T-helper 2 cell treated with Interferon-gamma antibody and Interleukin-4, amounts not matched to agents 5 μg/mL and 100 μg/mL, for 36 hours (primary cell): ENCODE results near the gene RIN1.
A peak's percentile ranks its signal among the peaks of the same experiment; 100 is the strongest.
"Not testable (repeated sequence)": the region's sequence is repeated elsewhere in the genome, so short reads cannot be mapped to it uniquely, and the experiment has no call there.

Experiments used
- DNase-seq: peaks from one replicate; pipeline ENCODE4 v3.0.0; 2021; ENCODE audit warnings: low spot score
- H3K27ac Mint-ChIP-seq: one replicate; pipeline ENCODE4 v1.8.0; 2021; ENCODE audit warnings: mild to moderate bottlenecking, mixed read lengths
- H3K27me3 Mint-ChIP-seq: one replicate; pipeline ENCODE4 v1.8.0; 2021; ENCODE audit warnings: low read depth, mixed read lengths
- H3K36me3 Mint-ChIP-seq: one replicate; pipeline ENCODE4 v1.8.0; 2021; ENCODE audit warnings: low read depth, mixed read lengths
- H3K4me1 Mint-ChIP-seq: one replicate; pipeline ENCODE4 v1.8.0; 2021; ENCODE audit warnings: low read depth, mixed read lengths
- H3K4me3 Mint-ChIP-seq: one replicate; pipeline ENCODE4 v1.8.0; 2022; ENCODE audit warnings: mild to moderate bottlenecking, moderate library complexity, mixed read lengths
- H3K9me3 Mint-ChIP-seq: one replicate; pipeline ENCODE4 v1.8.0; 2021; ENCODE audit warnings: mixed read lengths

RIN1 gene

GRCh38 chr11:66313321-66314185 lies 22.7 kb downstream of the RIN1 start:
- H3K9me3 Mint-ChIP-seq: no peaks in the 10 kb centered on the region
- peak overlapping the region; percentile 98 for H3K27ac Mint-ChIP-seq
- H3K36me3 Mint-ChIP-seq: no peaks in the 10 kb centered on the region
- peaks cover 17% of the 10 kb centered on the region for H3K4me1 Mint-ChIP-seq
- H3K27me3 Mint-ChIP-seq: peaks cover 4% of the 10 kb centered on the region
- DNase-seq: no peak
- peak overlapping the region; percentile 86 for H3K4me3 Mint-ChIP-seq

- Mint-ChIP-seq H3K36me3 (no peaks in the 10 kb centered on the region), H3K4me1 (peaks cover 10% of the 10 kb centered on the region), H3K4me3 (peak overlapping the region; percentile 86), H3K27me3 (peaks cover 4% of the 10 kb centered on the region), H3K27ac (peak overlapping the region; percentile 98), H3K9me3 (no peaks in the 10 kb centered on the region)
- peak; percentile 92 for DNase-seq
These were observed 23.5 kb downstream of the RIN1 start for GRCh38 chr11:66312549-66313320.

GRCh38 chr11:66311965-66312548 lies 24.2 kb downstream of the RIN1 start:
- Mint-ChIP-seq H3K27me3 (peaks cover 4% of the 10 kb centered on the region), H3K4me3 (peak overlapping the region; percentile 86), H3K36me3 (no peaks in the 10 kb centered on the region), H3K4me1 (peaks cover 6% of the 10 kb centered on the region), H3K9me3 (no peaks in the 10 kb centered on the region), H3K27ac (peak overlapping the region; percentile 98)
- peak; percentile 93 for DNase-seq

GRCh38 chr11:66311470-66311964 lies 24.7 kb downstream of the RIN1 start:
- Mint-ChIP-seq H3K27me3 (peaks cover 4% of the 10 kb centered on the region), H3K36me3 (no peaks in the 10 kb centered on the region), H3K4me1 (peaks cover 6% of the 10 kb centered on the region), H3K9me3 (no peaks in the 10 kb centered on the region), H3K27ac (peak overlapping the region; percentile 98), H3K4me3 (peak overlapping the region; percentile 86)
- DNase-seq: no peak

- H3K9me3 Mint-ChIP-seq, DNase-seq, H3K27ac Mint-ChIP-seq, H3K36me3 Mint-ChIP-seq, H3K27me3 Mint-ChIP-seq, H3K4me1 Mint-ChIP-seq, H3K4me3 Mint-ChIP-seq: not testable (repeated sequence)
These were observed 25.3 kb downstream of the RIN1 start for GRCh38 chr11:66310803-66311440.

- Mint-ChIP-seq H3K4me3 (no peak overlapping the region), H3K4me1 (peaks cover 6% of the 10 kb centered on the region), H3K36me3 (no peaks in the 10 kb centered on the region), H3K27ac (no peak overlapping the region), H3K27me3 (peaks cover 3% of the 10 kb centered on the region), H3K9me3 (no peaks in the 10 kb centered on the region)
- DNase-seq: no peak
These were observed 25.9 kb downstream of the RIN1 start for GRCh38 chr11:66310324-66310723.

GRCh38 chr11:66309475-66309874 lies 26.8 kb downstream of the RIN1 start:
- Mint-ChIP-seq H3K4me1 (peaks cover 6% of the 10 kb centered on the region), H3K27ac (no peak overlapping the region), H3K27me3 (peaks cover 3% of the 10 kb centered on the region), H3K4me3 (no peak overlapping the region), H3K9me3 (no peaks in the 10 kb centered on the region), H3K36me3 (no peaks in the 10 kb centered on the region)
- no peak for DNase-seq

GRCh38 chr11:66302656-66303055 lies 33.6 kb downstream of the RIN1 start:
- no peak for DNase-seq
- H3K36me3 Mint-ChIP-seq: no peaks in the 10 kb centered on the region
- H3K27me3 Mint-ChIP-seq: no peaks in the 10 kb centered on the region
- no peaks in the 10 kb centered on the region for H3K9me3 Mint-ChIP-seq
- H3K27ac Mint-ChIP-seq: no peak overlapping the region
- H3K4me1 Mint-ChIP-seq: no peaks in the 10 kb centered on the region
- no peak overlapping the region for H3K4me3 Mint-ChIP-seq

GRCh38 chr11:66299186-66299585 lies 37.0 kb downstream of the RIN1 start:
- Mint-ChIP-seq H3K36me3 (no peaks in the 10 kb centered on the region), H3K4me3 (no peak overlapping the region), H3K9me3 (no peaks in the 10 kb centered on the region), H3K4me1 (no peaks in the 10 kb centered on the region), H3K27me3 (peaks cover 4% of the 10 kb centered on the region), H3K27ac (no peak overlapping the region)
- DNase-seq: no peak

- H3K27ac Mint-ChIP-seq: no peak overlapping the region
- H3K4me1 Mint-ChIP-seq: peaks cover 2% of the 10 kb centered on the region
- no peak overlapping the region for H3K4me3 Mint-ChIP-seq
These were observed 38.6 kb downstream of the RIN1 start for GRCh38 chr11:66297610-66298009.

GRCh38 chr11:66294626-66295620 lies 41.3 kb downstream of the RIN1 start:
- no peak for DNase-seq
- H3K9me3 Mint-ChIP-seq: no peaks in the 10 kb centered on the region
- peaks cover 5% of the 10 kb centered on the region for H3K4me1 Mint-ChIP-seq
- H3K36me3 Mint-ChIP-seq: peaks cover 1% of the 10 kb centered on the region
- no peak overlapping the region for H3K27ac Mint-ChIP-seq
- peaks cover 34% of the 10 kb centered on the region for H3K27me3 Mint-ChIP-seq
- no peak overlapping the region for H3K4me3 Mint-ChIP-seq

More at GRCh38 chr11:66297610-66298009, 38.6 kb downstream of the RIN1 start:
- H3K9me3 Mint-ChIP-seq: no peaks in the 10 kb centered on the region
- no peak for DNase-seq
- H3K27me3 Mint-ChIP-seq: peaks cover 17% of the 10 kb centered on the region
- H3K36me3 Mint-ChIP-seq: peaks cover under 1% of the 10 kb centered on the region

- no peak for DNase-seq
- Mint-ChIP-seq H3K9me3 (no peaks in the 10 kb centered on the region), H3K27ac (no peak overlapping the region), H3K4me1 (peaks cover 13% of the 10 kb centered on the region), H3K36me3 (peaks cover 2% of the 10 kb centered on the region), H3K27me3 (peaks cover 37% of the 10 kb centered on the region), H3K4me3 (no peak overlapping the region)
These were observed 42.2 kb downstream of the RIN1 start for GRCh38 chr11:66293777-66294625.
